ENCODE results near the gene RHEBL1. TPM values are rescaled to one million over a fixed set of nuclear protein-coding genes. Genes with fewer than 3 reads are reported as not detected.

The RHEBL1 gene
- total and polyA plus RNA-seq, 2 of the 8 experiments (the other 6 are each of a cell fraction or from before 2014, with no cell fraction given): 7.5 to 9.4 TPM

GRCh38 chr12:49017891-49018260 is 51.9 kb downstream of the RHEBL1 start:
- Histone ChIP-seq H2BK15ac (ENCODE audit: low read length) (no peak overlapping the region), H2AFZ (ENCODE audit: low read length) (peak overlapping the region; percentile 64; the same call in 1 of the 2 replicates), H3K18ac (ENCODE audit: extremely low read depth, low read length) (no peak overlapping the region), H2BK20ac (ENCODE audit: low read length) (no peak overlapping the region), H3K79me1 (ENCODE audit: low read depth, low read length) (no peaks in the 10 kb centered on the region; the same call in 1 of the 2 replicates), H3K56ac (replicated peaks; ENCODE audit: insufficient read length, low read depth, low read length) (no peak overlapping the region), H3K9me3 (ENCODE audit: insufficient read depth in 2 of 2, low read depth in 1 of 2, low read length in 1 of 2) (no peaks in the 10 kb centered on the region), H3K23ac (ENCODE audit: insufficient read length) (no peak overlapping the region), H3K4ac (replicated peaks; ENCODE audit: insufficient read length, low read depth, low read length) (no peak overlapping the region), H3K27ac (ENCODE audit: low read depth, low read length) (peak overlapping the region; percentile 85; the same call in 1 of the 2 replicates), H3K36me3 (ENCODE audit: control insufficient read depth in 2 of 4, insufficient read depth in 4 of 4, low read length in 3 of 4) (peaks cover 0 to 14% (median 8%) of the 10 kb centered on the region in 4 experiments; a peak in 4 of 8 replicates), H3K23me2 (ENCODE audit: low read depth, low read length) (peaks cover 8% of the 10 kb centered on the region), H3K14ac (ENCODE audit: insufficient read length) (no peak overlapping the region), H2BK12ac (ENCODE audit: low read depth, low read length) (no peak overlapping the region), H3K4me2 (ENCODE audit: insufficient read depth in 1 of 2, low read depth in 2 of 2, low read length in 2 of 2) (peak overlapping the region; percentile 87 to 92), H4K8ac (ENCODE audit: extremely low read depth, insufficient read depth, low read length) (no peak overlapping the region), H3K79me2 (ENCODE audit: control insufficient read depth in 1 of 2, insufficient read depth in 2 of 2, low read length in 2 of 2) (no peaks in the 10 kb centered on the region), H3K27me3 (replicated peaks in 1 of 4; ENCODE audit: control insufficient read depth in 3 of 4, extremely low read depth in 1 of 4, insufficient read depth in 3 of 4, low read length in 3 of 4) (no peaks in the 10 kb centered on the region), H2BK5ac (ENCODE audit: low read depth, low read length) (peak overlapping the region; percentile 68; the same call in 1 of the 2 replicates), H2AK5ac (ENCODE audit: low read depth, low read length) (no peak overlapping the region), H2BK120ac (replicated peaks; ENCODE audit: low read depth, low read length) (no peak overlapping the region), H4K20me1 (replicated peaks in 1 of 2; ENCODE audit: control insufficient read depth in 1 of 2, insufficient read depth in 2 of 2, low read length in 2 of 2) (peaks cover 0 to 3% of the 10 kb centered on the region in 2 experiments), H3K9ac (replicated peaks in 1 of 4; ENCODE audit: extremely low read depth in 1 of 4, low read depth in 3 of 4, low read length in 3 of 4) (peak overlapping the region; percentile 56 to 86 (median 80); a peak in 6 of 7 replicates), H4K91ac (replicated peaks; ENCODE audit: insufficient read length, low read length) (no peak overlapping the region), H4K5ac (ENCODE audit: insufficient read length, low read depth, low read length) (no peak overlapping the region), H3K4me3 (ENCODE audit: extremely low read depth in 1 of 4, insufficient read depth in 2 of 4, low read depth in 3 of 4, low read length in 4 of 4) (peak overlapping the region; percentile 65 to 92 (median 80)), H3K4me1 (replicated peaks in 1 of 4; ENCODE audit: control insufficient read depth in 3 of 4, insufficient read depth in 4 of 4, low read length in 3 of 4) (peaks cover 0 to 6% (median 1%) of the 10 kb centered on the region in 4 experiments; a peak in 4 of 7 replicates)
- DNase-seq (ENCODE audit: low read depth in 1 of 2, low spot score in 2 of 2) (no peak), FAIRE-seq (no peak)
- TF ChIP-seq CTCF (IDR thresholded peaks at IDR 0.05; ENCODE audit: control extremely low read depth in 1 of 3, insufficient read depth in 1 of 3, low read depth in 1 of 3, low read length in 3 of 3) (peak in 1 of 3 experiments; percentile 27; a peak in 1 of 4 replicates), POLR2A (IDR thresholded peaks at IDR 0.05; ENCODE audit: control extremely low read depth in 1 of 2, low read depth in 2 of 2, low read length in 2 of 2) (no peak), FOSL1 (IDR thresholded peaks at IDR 0.05; ENCODE audit: insufficient read depth, low read depth, low read length) (no peak)
- WGBS, 2 experiments (ENCODE audit: extremely low coverage in 1 of 2, insufficient coverage in 1 of 2, insufficient read length in 1 of 2, insufficient replicate concordance in 2 of 2, low coverage in 1 of 2, low lambda C conversion rate in 2 of 2, missing lambda C conversion rate in 1 of 2): 17% methylated on average over 8 of the region's 8 CpGs; no CpG with 5 or more reads in 1 of the 2 experiments
- ChIA-PET POLR2A (ENCODE audit: partially characterized antibody) (interaction anchor here (0.6 to 3.5 kb wide), 24 partner anchors 9 to 549 kb away, joined by 3 to 24 read pairs (median 3); partner anchors contain the start of genes DDN, FKBP11, RND1 and TROAP), CTCF (ENCODE audit: partially characterized antibody) (interaction anchor here (0.7 to 11.5 kb wide), 9 partner anchors 11 to 84 kb away, joined by 4 to 207 read pairs (median 5); partner anchors contain the start of gene DDN)

Measured in H1 (cell line).